ENCODE measurements around the gene PARL.

PARL gene

DNA sequence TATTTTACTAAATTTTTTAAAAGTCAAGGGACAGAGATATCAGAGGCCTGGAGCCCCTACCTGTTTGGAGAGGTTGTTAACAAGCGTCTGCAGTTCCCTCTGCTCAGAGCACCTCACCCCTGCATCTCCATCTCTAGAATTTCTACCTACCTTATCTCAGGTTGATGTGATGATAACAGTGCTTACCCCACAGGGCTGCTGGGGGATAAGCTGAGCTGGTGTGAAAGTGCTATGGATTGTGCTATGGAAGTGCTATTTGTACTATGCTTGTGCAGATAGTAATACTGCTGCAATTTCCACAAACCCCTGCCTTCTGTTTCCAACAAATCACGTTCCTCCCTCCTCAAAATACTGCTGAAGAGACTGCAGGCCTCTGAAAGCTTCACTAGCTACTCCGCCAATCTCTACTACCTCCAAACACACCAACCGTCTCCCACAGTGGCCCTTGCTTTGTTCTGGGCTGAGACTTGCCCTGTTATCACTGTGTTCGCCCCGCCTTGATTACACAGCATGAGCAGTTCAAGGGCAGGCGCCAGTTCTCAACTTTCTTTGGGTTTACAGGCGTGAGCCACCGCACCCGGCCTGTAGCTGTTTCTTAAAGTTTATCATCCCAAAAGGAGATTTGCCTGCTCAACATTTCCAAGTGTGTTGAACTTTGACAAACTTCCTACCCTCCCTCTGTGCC is 28.4 kb upstream of the PARL start:
- TF ChIP-seq CTCF (IDR thresholded peaks at IDR 0.05), result no peak
- no peak overlapping the region for H3K9ac ChIP-seq
- peaks cover 10% of the 10 kb centered on the region for H3K4me1 ChIP-seq
- H3K27ac ChIP-seq, result no peak overlapping the region
- H3K9me3 ChIP-seq (ENCODE audit: control insufficient read depth, low read length), result no peaks in the 10 kb centered on the region
- H3K36me3 ChIP-seq (ENCODE audit: control insufficient read depth, insufficient read depth, low read length), result no peaks in the 10 kb centered on the region
- no peaks in the 10 kb centered on the region for H3K27me3 ChIP-seq (ENCODE audit: control insufficient read depth, insufficient read depth, low read length)
- H3K4me2 ChIP-seq (ENCODE audit: low read length), result no peak overlapping the region
- H3K4me3 ChIP-seq (ENCODE audit: low read depth, low read length), result no peak overlapping the region
- no peaks in the 10 kb centered on the region for H3K79me2 ChIP-seq
- H2AFZ ChIP-seq, result no peak overlapping the region

- TF ChIP-seq CTCF (IDR thresholded peaks at IDR 0.05), result no peak
- H2AFZ ChIP-seq, result no peak overlapping the region
- H3K4me2 ChIP-seq (ENCODE audit: low read length), result no peak overlapping the region
- no peaks in the 10 kb centered on the region for H3K79me2 ChIP-seq
- H3K36me3 ChIP-seq (ENCODE audit: control insufficient read depth, insufficient read depth, low read length), result no peaks in the 10 kb centered on the region
- H3K9me3 ChIP-seq (ENCODE audit: control insufficient read depth, low read length), result no peaks in the 10 kb centered on the region
- no peaks in the 10 kb centered on the region for H3K27me3 ChIP-seq (ENCODE audit: control insufficient read depth, insufficient read depth, low read length)
- no peak overlapping the region for H3K27ac ChIP-seq
- no peak overlapping the region for H3K4me3 ChIP-seq (ENCODE audit: low read depth, low read length)
- H3K9ac ChIP-seq, result no peak overlapping the region
- peaks cover 7% of the 10 kb centered on the region for H3K4me1 ChIP-seq
Observed at GRCh38 chr3:183911763-183912506, 27.3 kb upstream of the PARL start.

- H3K4me1 ChIP-seq, result no peaks in the 10 kb centered on the region
- H2AFZ ChIP-seq, result no peak overlapping the region
- H3K79me2 ChIP-seq, result no peaks in the 10 kb centered on the region
- no peaks in the 10 kb centered on the region for H3K27me3 ChIP-seq (ENCODE audit: control insufficient read depth, insufficient read depth, low read length)
- H3K27ac ChIP-seq, result no peak overlapping the region
- no peaks in the 10 kb centered on the region for H3K36me3 ChIP-seq (ENCODE audit: control insufficient read depth, insufficient read depth, low read length)
- no peak for TF ChIP-seq CTCF (IDR thresholded peaks at IDR 0.05)
- no peak overlapping the region for H3K9ac ChIP-seq
- H3K4me2 ChIP-seq (ENCODE audit: low read length), result no peak overlapping the region
- no peak overlapping the region for H3K4me3 ChIP-seq (ENCODE audit: low read depth, low read length)
- no peaks in the 10 kb centered on the region for H3K9me3 ChIP-seq (ENCODE audit: control insufficient read depth, low read length)
Observed at GRCh38 chr3:183911087-183911486, 26.4 kb upstream of the PARL start.

- no peaks in the 10 kb centered on the region for H3K27me3 ChIP-seq (ENCODE audit: control insufficient read depth, insufficient read depth, low read length)
- H2AFZ ChIP-seq, result no peak overlapping the region
- H3K9me3 ChIP-seq (ENCODE audit: control insufficient read depth, low read length), result no peaks in the 10 kb centered on the region
- H3K79me2 ChIP-seq, result no peaks in the 10 kb centered on the region
- H3K27ac ChIP-seq, result no peak overlapping the region
- no peak overlapping the region for H3K4me2 ChIP-seq (ENCODE audit: low read length)
- no peak overlapping the region for H3K9ac ChIP-seq
- no peaks in the 10 kb centered on the region for H3K36me3 ChIP-seq (ENCODE audit: control insufficient read depth, insufficient read depth, low read length)
- no peak for TF ChIP-seq CTCF (IDR thresholded peaks at IDR 0.05)
- H3K4me3 ChIP-seq (ENCODE audit: low read depth, low read length), result no peak overlapping the region
- no peaks in the 10 kb centered on the region for H3K4me1 ChIP-seq
Observed at GRCh38 chr3:183909030-183909600, 24.4 kb upstream of the PARL start.
